Nephron (organoid): Measurements from ENCODE around the gene MYO1H.
A peak's percentile ranks its signal among the peaks of the same experiment; 100 is the strongest.

Experiments
- H3K27ac Mint-ChIP-seq, 3 experiments: 2 replicates each; pipeline ENCODE4 v1.8.0; 2020; ENCODE audit warnings: mixed read lengths in 3 of 3, mild to moderate bottlenecking in 2 of 3, moderate library complexity in 1 of 3
- H3K27me3 Mint-ChIP-seq: 2 replicates; pipeline ENCODE4 v1.8.0; 2021; ENCODE audit warnings: low read depth, mild to moderate bottlenecking, moderate library complexity, mixed read lengths
- H3K36me3 Mint-ChIP-seq: 2 replicates; pipeline ENCODE4 v1.8.0; 2020; ENCODE audit warnings: low read depth, mixed read lengths
- H3K4me1 Mint-ChIP-seq: 2 replicates; pipeline ENCODE4 v1.8.0; 2020; ENCODE audit warnings: mixed read lengths
- H3K4me3 Mint-ChIP-seq, 3 experiments: 2 replicates each; pipeline ENCODE4 v1.8.0; 2020; ENCODE audit warnings: mild to moderate bottlenecking in 3 of 3, mixed read lengths in 3 of 3, moderate library complexity in 2 of 3
- H3K9me3 Mint-ChIP-seq: 2 replicates; pipeline ENCODE4 v1.8.0; 2020; ENCODE audit warnings: mixed read lengths
- TF ChIP-seq, protein P1 (sequence below), 3 experiments: fragments of 200-600 bp; sonication (generic); IDR thresholded peaks; one replicate each; pipeline ENCODE4 v1.5.0; 2021; ENCODE audit warnings: antibody characterized with exemption in 3 of 3; ENCODE audit not compliant: unreplicated experiment in 3 of 3

The MYO1H gene

GRCh38 chr12:109357032-109357431 is 9.3 kb downstream of the MYO1H start:
- H3K9me3 Mint-ChIP-seq: no peaks in the 10 kb centered on the region
- TF ChIP-seq, protein P1, sequence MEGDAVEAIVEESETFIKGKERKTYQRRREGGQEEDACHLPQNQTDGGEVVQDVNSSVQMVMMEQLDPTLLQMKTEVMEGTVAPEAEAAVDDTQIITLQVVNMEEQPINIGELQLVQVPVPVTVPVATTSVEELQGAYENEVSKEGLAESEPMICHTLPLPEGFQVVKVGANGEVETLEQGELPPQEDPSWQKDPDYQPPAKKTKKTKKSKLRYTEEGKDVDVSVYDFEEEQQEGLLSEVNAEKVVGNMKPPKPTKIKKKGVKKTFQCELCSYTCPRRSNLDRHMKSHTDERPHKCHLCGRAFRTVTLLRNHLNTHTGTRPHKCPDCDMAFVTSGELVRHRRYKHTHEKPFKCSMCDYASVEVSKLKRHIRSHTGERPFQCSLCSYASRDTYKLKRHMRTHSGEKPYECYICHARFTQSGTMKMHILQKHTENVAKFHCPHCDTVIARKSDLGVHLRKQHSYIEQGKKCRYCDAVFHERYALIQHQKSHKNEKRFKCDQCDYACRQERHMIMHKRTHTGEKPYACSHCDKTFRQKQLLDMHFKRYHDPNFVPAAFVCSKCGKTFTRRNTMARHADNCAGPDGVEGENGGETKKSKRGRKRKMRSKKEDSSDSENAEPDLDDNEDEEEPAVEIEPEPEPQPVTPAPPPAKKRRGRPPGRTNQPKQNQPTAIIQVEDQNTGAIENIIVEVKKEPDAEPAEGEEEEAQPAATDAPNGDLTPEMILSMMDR (IDR thresholded peaks at IDR 0.05; ENCODE audit: unreplicated experiment in 3 of 3): no peak
- H3K4me1 Mint-ChIP-seq: peaks cover 6% of the 10 kb centered on the region
- H3K27me3 Mint-ChIP-seq: peaks cover 6% of the 10 kb centered on the region
- H3K36me3 Mint-ChIP-seq: no peaks in the 10 kb centered on the region
- H3K27ac Mint-ChIP-seq: peak overlapping the region in 1 of 3 experiments; percentile 65
- no peak overlapping the region for H3K4me3 Mint-ChIP-seq

GRCh38 chr12:109358154-109358869 is 10.6 kb downstream of the MYO1H start:
- peak overlapping the region in 1 of 3 experiments; percentile 61 for H3K27ac Mint-ChIP-seq
- peaks cover 6% of the 10 kb centered on the region for H3K4me1 Mint-ChIP-seq

GRCh38 chr12:109359131-109359690 is 11.5 kb downstream of the MYO1H start:
- Mint-ChIP-seq H3K27me3 (peaks cover 14% of the 10 kb centered on the region), H3K36me3 (no peaks in the 10 kb centered on the region), H3K27ac (no peak overlapping the region), H3K4me3 (no peak overlapping the region), H3K9me3 (no peaks in the 10 kb centered on the region), H3K4me1 (peaks cover 6% of the 10 kb centered on the region)
- TF ChIP-seq, protein P1 (IDR thresholded peaks at IDR 0.05; ENCODE audit: unreplicated experiment in 3 of 3): no peak

More at GRCh38 chr12:109358154-109358869, 10.6 kb downstream of the MYO1H start:
- Mint-ChIP-seq H3K4me3 (no peak overlapping the region), H3K9me3 (no peaks in the 10 kb centered on the region), H3K36me3 (no peaks in the 10 kb centered on the region), H3K27me3 (peaks cover 10% of the 10 kb centered on the region)
- TF ChIP-seq, protein P1 (IDR thresholded peaks at IDR 0.05; ENCODE audit: unreplicated experiment in 3 of 3): no peak

GRCh38 chr12:109369831-109370230 is 22.1 kb downstream of the MYO1H start:
- Mint-ChIP-seq H3K4me3 (no peak overlapping the region), H3K27ac (no peak overlapping the region), H3K4me1 (no peaks in the 10 kb centered on the region), H3K27me3 (peaks cover 22% of the 10 kb centered on the region), H3K36me3 (no peaks in the 10 kb centered on the region), H3K9me3 (no peaks in the 10 kb centered on the region)
- TF ChIP-seq, protein P1 (IDR thresholded peaks at IDR 0.05; ENCODE audit: unreplicated experiment in 3 of 3): no peak

GRCh38 chr12:109377139-109377685 is 29.5 kb downstream of the MYO1H start:
- H3K9me3 Mint-ChIP-seq: no peaks in the 10 kb centered on the region
- no peaks in the 10 kb centered on the region for H3K4me1 Mint-ChIP-seq
- TF ChIP-seq, protein P1 (IDR thresholded peaks at IDR 0.05; ENCODE audit: unreplicated experiment in 3 of 3): no peak
- H3K4me3 Mint-ChIP-seq: no peak overlapping the region
- H3K27ac Mint-ChIP-seq: no peak overlapping the region
- H3K36me3 Mint-ChIP-seq: no peaks in the 10 kb centered on the region
- peaks cover 7% of the 10 kb centered on the region for H3K27me3 Mint-ChIP-seq
